ENCODE data around the gene OR4F15. TPM values are rescaled to one million over a fixed set of nuclear protein-coding genes. Genes with fewer than 3 reads are reported as not detected.

OR4F15 gene
- total and polyA plus RNA-seq, 2 of the 4 experiments (the other 2 are of a cell fraction): 0.36 TPM; not detected in 1

DNA sequence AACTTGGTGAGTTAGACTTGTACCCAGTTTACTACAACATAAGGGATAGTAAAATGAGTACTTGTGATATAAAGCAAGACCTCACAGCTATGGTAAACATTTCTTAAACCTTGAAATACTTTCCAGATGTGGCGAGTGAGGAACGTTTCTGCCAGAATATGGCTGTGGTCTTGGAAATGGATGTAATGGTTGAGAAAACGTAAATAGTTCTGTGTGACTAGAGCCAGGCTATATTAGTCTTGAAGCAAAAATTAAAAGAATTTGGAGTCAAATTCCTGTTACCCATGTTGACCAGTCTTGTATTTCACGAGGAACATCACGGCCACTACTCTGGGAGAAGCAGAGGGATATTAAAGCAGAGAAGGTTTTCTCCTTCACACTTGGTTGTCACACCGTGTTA lies 15.3 kb downstream of the OR4F15 start:
- H3K4me3 ChIP-seq (ENCODE audit: insufficient read depth, low read depth, low read length): no peak overlapping the region
- intact Hi-C loops (cut with micrococcal nuclease) (loop anchor here (1.0 kb wide), 1 partner anchor 13 kb away; no protein-coding TSS in a partner anchor), in situ Hi-C loops (cut with MboI; ENCODE audit: low sequenced_read_pairs) (no loop called here), dilution Hi-C loops (cut with HindIII; ENCODE audit: low sequenced_read_pairs, unreplicated experiment) (no loop called here)
- H4K5ac ChIP-seq (ENCODE audit: low read depth, low read length): no peak overlapping the region
- H2BK5ac ChIP-seq (ENCODE audit: low read depth, low read length, poor library complexity, severe bottlenecking): peak overlapping the region; percentile 92
- DNase-seq: peak; percentile 92
- H3K56ac ChIP-seq (ENCODE audit: extremely low read depth, insufficient read depth, low read length): peak overlapping the region; percentile 83; the same call in 1 of the 2 replicates
- H3K4ac ChIP-seq (ENCODE audit: low read depth, low read length): peak overlapping the region; percentile 29; the same call in 1 of the 2 replicates
- peak overlapping the region in 1 of 2 experiments; percentile 83; a peak in 2 of 4 replicates for H4K8ac ChIP-seq (ENCODE audit: low read depth in 2 of 2, low read length in 2 of 2)
- WGBS, 2 experiments (ENCODE audit: extremely low coverage in 2 of 2, insufficient read length in 1 of 2): no CpG with 5 or more reads among the region's 6 CpGs
- H3K27me3 ChIP-seq (ENCODE audit: control insufficient read depth, insufficient read depth, low read length): no peaks in the 10 kb centered on the region
- H2AK9ac ChIP-seq (replicated peaks; ENCODE audit: low read depth, low read length, poor library complexity): no peak overlapping the region
- H3K23ac ChIP-seq (ENCODE audit: low read depth, low read length): peak overlapping the region; percentile 7; the same call in 1 of the 2 replicates
- no peak overlapping the region; the same call in 1 of the 2 replicates for H3K9ac ChIP-seq (ENCODE audit: low read depth, low read length)
- CTCF ChIA-PET: interaction anchor here (0.7 kb wide), 1 partner anchor 18 kb away, joined by 10 read pairs; no protein-coding TSS in a partner anchor
- no peak overlapping the region for H3K14ac ChIP-seq (replicated peaks; ENCODE audit: low read depth, low read length)
- no peaks in the 10 kb centered on the region for H4K20me1 ChIP-seq (ENCODE audit: insufficient read depth, low read length)
- no peak overlapping the region for H2AFZ ChIP-seq (replicated peaks; ENCODE audit: low read length, poor library complexity)
- no peaks in the 10 kb centered on the region for H3K36me3 ChIP-seq (ENCODE audit: control insufficient read depth, insufficient read depth, low read length)
- POLR2A ChIA-PET (ENCODE audit: unreplicated experiment): no interaction called here
- TF ChIP-seq POLR2A (IDR thresholded peaks at IDR 0.05; ENCODE audit: low read depth, low read length): no peak
- TF ChIP-seq CEBPB (IDR thresholded peaks at IDR 0.05; ENCODE audit: low read depth, low read length): 0 out of 2 replicates have a peak, but pooled peaks have one; percentile 11
- TF ChIP-seq, protein P1, sequence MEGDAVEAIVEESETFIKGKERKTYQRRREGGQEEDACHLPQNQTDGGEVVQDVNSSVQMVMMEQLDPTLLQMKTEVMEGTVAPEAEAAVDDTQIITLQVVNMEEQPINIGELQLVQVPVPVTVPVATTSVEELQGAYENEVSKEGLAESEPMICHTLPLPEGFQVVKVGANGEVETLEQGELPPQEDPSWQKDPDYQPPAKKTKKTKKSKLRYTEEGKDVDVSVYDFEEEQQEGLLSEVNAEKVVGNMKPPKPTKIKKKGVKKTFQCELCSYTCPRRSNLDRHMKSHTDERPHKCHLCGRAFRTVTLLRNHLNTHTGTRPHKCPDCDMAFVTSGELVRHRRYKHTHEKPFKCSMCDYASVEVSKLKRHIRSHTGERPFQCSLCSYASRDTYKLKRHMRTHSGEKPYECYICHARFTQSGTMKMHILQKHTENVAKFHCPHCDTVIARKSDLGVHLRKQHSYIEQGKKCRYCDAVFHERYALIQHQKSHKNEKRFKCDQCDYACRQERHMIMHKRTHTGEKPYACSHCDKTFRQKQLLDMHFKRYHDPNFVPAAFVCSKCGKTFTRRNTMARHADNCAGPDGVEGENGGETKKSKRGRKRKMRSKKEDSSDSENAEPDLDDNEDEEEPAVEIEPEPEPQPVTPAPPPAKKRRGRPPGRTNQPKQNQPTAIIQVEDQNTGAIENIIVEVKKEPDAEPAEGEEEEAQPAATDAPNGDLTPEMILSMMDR (conservative IDR thresholded peaks at IDR 0.05; ENCODE audit: low read depth, low read length): no peak
- TF ChIP-seq CHD1 (IDR thresholded peaks at IDR 0.05; ENCODE audit: low read depth, low read length): no peak
- no peak overlapping the region for H2AK5ac ChIP-seq (ENCODE audit: low read depth, low read length)
- peak overlapping the region; percentile 33 for H3K18ac ChIP-seq (ENCODE audit: low read depth, low read length)
- H3K4me1 ChIP-seq (ENCODE audit: control insufficient read depth, insufficient read depth, low read length): no peaks in the 10 kb centered on the region
- H3K27ac ChIP-seq (ENCODE audit: insufficient read depth, low read length): no peak overlapping the region; the same call in 1 of the 2 replicates
- no peaks in the 10 kb centered on the region for H3K9me3 ChIP-seq (ENCODE audit: control insufficient read depth, insufficient read depth, low read length)
- H2BK120ac ChIP-seq (ENCODE audit: low read depth, low read length): peak overlapping the region; percentile 96
- ATAC-seq (ENCODE audit: low read depth): peak; percentile 94
- H4K91ac ChIP-seq (ENCODE audit: insufficient read depth, low read depth, low read length): peak overlapping the region; percentile 13; the same call in 1 of the 2 replicates
- H3K9me1 ChIP-seq (ENCODE audit: insufficient read depth, low read length): no peaks in the 10 kb centered on the region; the same call in 1 of the 2 replicates
- H2BK20ac ChIP-seq (ENCODE audit: low read depth, low read length): peak overlapping the region; percentile 84
- BruUV-seq (replicated peaks): no TSS peak
- H3K79me1 ChIP-seq (ENCODE audit: low read depth in 1 of 2, low read length in 2 of 2): no peaks in the 10 kb centered on the region
- peak overlapping the region; percentile 61; the same call in 1 of the 2 replicates for H3K4me2 ChIP-seq (ENCODE audit: low read depth, low read length)
- H2BK15ac ChIP-seq (ENCODE audit: low read depth, low read length): peak overlapping the region; percentile 33; the same call in 1 of the 3 replicates

Measured in IMR-90 (cell line).